Suppressor macrophage (primary cell): ENCODE results near the gene NOS1.
A peak's percentile ranks its signal among the peaks of the same experiment; 100 is the strongest.

Experiments used
- DNase-seq, 4 experiments: peaks; one replicate each; pipeline ENCODE4 v3.0.0-alpha.2; 2020 to 2022

NOS1 gene

GRCh38 chr12:117363056-117363662 lies 1.7 kb upstream of the NOS1 start:
- no peak for DNase-seq

- no peak for DNase-seq
Measured at GRCh38 chr12:117362391-117362790, 965 bp upstream of the NOS1 start.

GRCh38 chr12:117361905-117362304 lies 479 bp upstream of the NOS1 start:
- DNase-seq, result no peak

GRCh38 chr12:117360551-117361346 lies 677 bp downstream of the NOS1 start:
- no peak for DNase-seq

- no peak for DNase-seq
Measured at GRCh38 chr12:117360222-117360550, 1.2 kb downstream of the NOS1 start.

- no peak for DNase-seq
Measured at GRCh38 chr12:117359029-117359845, 2.2 kb downstream of the NOS1 start.

GRCh38 chr12:117356048-117356447 lies 5.4 kb downstream of the NOS1 start:
- no peak for DNase-seq

GRCh38 chr12:117352883-117353282 lies 8.5 kb downstream of the NOS1 start:
- DNase-seq, result no peak

GRCh38 chr12:117352206-117352605 lies 9.2 kb downstream of the NOS1 start:
- no peak for DNase-seq

GRCh38 chr12:117350140-117350539 lies 11.3 kb downstream of the NOS1 start:
- no peak for DNase-seq

GRCh38 chr12:117347588-117347987 lies 13.8 kb downstream of the NOS1 start:
- no peak for DNase-seq

GRCh38 chr12:117344716-117345115 lies 16.7 kb downstream of the NOS1 start:
- DNase-seq, result no peak

GRCh38 chr12:117343849-117344248 lies 17.6 kb downstream of the NOS1 start:
- no peak for DNase-seq

- no peak for DNase-seq
Measured at GRCh38 chr12:117343296-117343695, 18.1 kb downstream of the NOS1 start.

- no peak for DNase-seq
Measured at GRCh38 chr12:117342682-117343081, 18.7 kb downstream of the NOS1 start.

- no peak for DNase-seq
Measured at GRCh38 chr12:117342247-117342646, 19.2 kb downstream of the NOS1 start.

- no peak for DNase-seq
Measured at GRCh38 chr12:117339104-117339503, 22.3 kb downstream of the NOS1 start.

- DNase-seq, result no peak
Measured at GRCh38 chr12:117334855-117335587, 26.4 kb downstream of the NOS1 start.

GRCh38 chr12:117334051-117334450 lies 27.4 kb downstream of the NOS1 start:
- peak in 1 of 4 experiments; percentile 5 for DNase-seq

GRCh38 chr12:117333331-117333881 lies 28.0 kb downstream of the NOS1 start:
- peak; percentile 21 to 48 (median 43) for DNase-seq

- no peak for DNase-seq
Measured at GRCh38 chr12:117331691-117332090, 29.7 kb downstream of the NOS1 start.

GRCh38 chr12:117330441-117331113 lies 30.8 kb downstream of the NOS1 start:
- no peak for DNase-seq
